ENCODE results near the gene KIAA1958. TPM values are rescaled to one million over a fixed set of nuclear protein-coding genes. Genes with fewer than 3 reads are reported as not detected.

KIAA1958 gene
- total RNA-seq (2014; rRNA removed) (3.7 and 4.2 TPM in 2 replicates), Bru-seq, nascent RNA (percentile 54 among the genes with signal in this experiment), BruChase-seq, experiment 1, labeled RNA remaining after a 6-hour chase (percentile 56 among the genes with signal in this experiment), BruChase-seq, experiment 2, labeled RNA remaining after a 2-hour chase (percentile 52 among the genes with signal in this experiment)
- long read RNA-seq, full-length matches to known transcripts = 5 of 13 reads
- long read RNA-seq, partial matches to known transcripts = 1 of 13 reads
- long read RNA-seq, other reads (novel, unspliced or antisense) = 7 of 13 reads

- Histone ChIP-seq H3K4me1 (ENCODE audit: insufficient read depth, low read length) (peaks cover 14% of the 10 kb centered on the region), H3K27ac (ENCODE audit: low read length) (no peak within 1 kb of the TSS; the same call in 1 of the 2 replicates), H3K4me3 (ENCODE audit: low read length) (peak within 1 kb of the TSS; percentile 96), H3F3A (ENCODE audit: low read length, unreplicated experiment) (no peaks in the 10 kb centered on the region), H3K9me2 (replicated peaks; ENCODE audit: low read length) (no peaks in the 10 kb centered on the region), H3K9me3 (ENCODE audit: low read length) (no peaks in the 10 kb centered on the region), H3K36me3 (ENCODE audit: low read depth, low read length) (no peaks in the 10 kb centered on the region), H4K20me1 (ENCODE audit: low read length) (no peaks in the 10 kb centered on the region), H2AFZ (ENCODE audit: low read length) (peak within 1 kb of the TSS; percentile 97), H3K27me3 (ENCODE audit: low read length) (no peaks in the 10 kb centered on the region), H3K4me2 (ENCODE audit: low read length) (peak within 1 kb of the TSS; percentile 99), H3K79me2 (ENCODE audit: low read length) (peaks cover 39% of the 10 kb centered on the region), H3K9ac (ENCODE audit: low read length) (peak within 1 kb of the TSS; percentile 79)
- TF ChIP-seq, protein P1, sequence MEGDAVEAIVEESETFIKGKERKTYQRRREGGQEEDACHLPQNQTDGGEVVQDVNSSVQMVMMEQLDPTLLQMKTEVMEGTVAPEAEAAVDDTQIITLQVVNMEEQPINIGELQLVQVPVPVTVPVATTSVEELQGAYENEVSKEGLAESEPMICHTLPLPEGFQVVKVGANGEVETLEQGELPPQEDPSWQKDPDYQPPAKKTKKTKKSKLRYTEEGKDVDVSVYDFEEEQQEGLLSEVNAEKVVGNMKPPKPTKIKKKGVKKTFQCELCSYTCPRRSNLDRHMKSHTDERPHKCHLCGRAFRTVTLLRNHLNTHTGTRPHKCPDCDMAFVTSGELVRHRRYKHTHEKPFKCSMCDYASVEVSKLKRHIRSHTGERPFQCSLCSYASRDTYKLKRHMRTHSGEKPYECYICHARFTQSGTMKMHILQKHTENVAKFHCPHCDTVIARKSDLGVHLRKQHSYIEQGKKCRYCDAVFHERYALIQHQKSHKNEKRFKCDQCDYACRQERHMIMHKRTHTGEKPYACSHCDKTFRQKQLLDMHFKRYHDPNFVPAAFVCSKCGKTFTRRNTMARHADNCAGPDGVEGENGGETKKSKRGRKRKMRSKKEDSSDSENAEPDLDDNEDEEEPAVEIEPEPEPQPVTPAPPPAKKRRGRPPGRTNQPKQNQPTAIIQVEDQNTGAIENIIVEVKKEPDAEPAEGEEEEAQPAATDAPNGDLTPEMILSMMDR (conservative IDR thresholded peaks at IDR 0.05; ENCODE audit: low read depth, low read length) = no peak
- TF ChIP-seq EZH2 (IDR thresholded peaks at IDR 0.05; ENCODE audit: low read length, unreplicated experiment) (no peak), EZH2phosphoT487 (IDR thresholded peaks at IDR 0.05; ENCODE audit: borderline replicate concordance, low read length) (no peak)
- peak; percentile 88 for ATAC-seq
- POLR2A ChIA-PET (ENCODE audit: unreplicated experiment) = interaction anchor here (0.6 kb wide), 1 partner anchor 124 kb away, joined by 3 read pairs; no protein-coding TSS in a partner anchor
- peak; percentile 74 for DNase-seq
- BruUV-seq (replicated peaks) = TSS peak; percentile 73
- CTCF ChIA-PET = no interaction called here
- intact Hi-C loops (cut with micrococcal nuclease) = loop anchor here (2.0 to 10.0 kb wide), 3 partner anchors 102 to 220 kb away; partner anchors contain the start of gene HSDL2
Measured at GRCh38 chr9:112486221-112487007, at the start of gene KIAA1958. Gene KIAA1958, plus strand, starts transcription at chr9:112486827. Its CDS starts 87,254 bp downstream, at chr9:112574081.

GRCh38 chr9:112437406-112437805 lies 49.2 kb upstream of the KIAA1958 start:
- H3K9me3 ChIP-seq (ENCODE audit: low read length) = no peaks in the 10 kb centered on the region
- BruUV-seq (replicated peaks) = no TSS peak
- no peak overlapping the region for H2AFZ ChIP-seq (ENCODE audit: low read length)
- TF ChIP-seq, protein P1 (conservative IDR thresholded peaks at IDR 0.05; ENCODE audit: low read depth, low read length) = no peak
- ChIA-PET POLR2A (ENCODE audit: unreplicated experiment) (interaction anchor here (0.5 kb wide), 1 partner anchor 11 kb away, joined by 9 read pairs; no protein-coding TSS in a partner anchor), CTCF (no interaction called here)
- no peak overlapping the region for H3K4me2 ChIP-seq (ENCODE audit: low read length)
- intact Hi-C loops (cut with micrococcal nuclease) = no loop called here
- no peaks in the 10 kb centered on the region for H3F3A ChIP-seq (ENCODE audit: low read length, unreplicated experiment)
- no peak overlapping the region for H3K27ac ChIP-seq (ENCODE audit: low read length)
- no peaks in the 10 kb centered on the region for H3K9me2 ChIP-seq (replicated peaks; ENCODE audit: low read length)
- H3K9ac ChIP-seq (ENCODE audit: low read length) = no peak overlapping the region
- DNase-seq (no peak), ATAC-seq (no peak)
- H3K36me3 ChIP-seq (ENCODE audit: low read depth, low read length) = no peaks in the 10 kb centered on the region; the same call in 1 of the 2 replicates
- no peaks in the 10 kb centered on the region for H4K20me1 ChIP-seq (ENCODE audit: low read length)
- no peaks in the 10 kb centered on the region for H3K79me2 ChIP-seq (ENCODE audit: low read length)
- H3K27me3 ChIP-seq (ENCODE audit: low read length) = no peaks in the 10 kb centered on the region
- H3K4me1 ChIP-seq (ENCODE audit: insufficient read depth, low read length) = peaks cover 3% of the 10 kb centered on the region; the same call in 1 of the 2 replicates
- H3K4me3 ChIP-seq (ENCODE audit: low read length) = no peak overlapping the region
